Measurements from ENCODE around the gene MEMO1. TPM values are rescaled to one million over a fixed set of nuclear protein-coding genes. Genes with fewer than 3 reads are reported as not detected.
"Not testable (repeated sequence)": the region's sequence is repeated elsewhere in the genome, so short reads cannot be mapped to it uniquely, and the experiment has no call there.

MEMO1 gene
- total RNA-seq, 1 experiment from 2014 or later = 66.0 TPM

DNA sequence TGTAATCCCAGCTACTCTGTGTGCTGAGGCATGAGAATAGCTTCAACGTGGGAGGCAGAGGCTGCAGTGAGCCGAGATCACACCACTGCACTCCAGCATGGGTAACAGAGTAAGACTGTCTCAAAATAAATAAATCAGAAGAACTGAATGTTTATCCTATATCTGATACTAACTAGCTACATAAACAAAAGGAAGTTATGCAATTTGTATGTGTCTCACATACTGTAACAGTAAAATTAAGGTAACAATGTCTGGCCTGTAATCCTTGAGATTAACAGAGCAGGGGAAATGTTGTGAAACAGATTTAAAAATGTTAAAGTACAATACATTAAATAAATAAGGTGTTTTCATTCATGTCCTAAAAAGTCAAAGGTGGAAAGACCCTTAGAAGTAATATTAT, 150.8 kb downstream of the MEMO1 start:
- TF ChIP-seq EZH2 (IDR thresholded peaks at IDR 0.05; ENCODE audit: borderline replicate concordance, low read depth, low read length, poor library complexity, severe bottlenecking) = no peak
- TF ChIP-seq, protein P1, sequence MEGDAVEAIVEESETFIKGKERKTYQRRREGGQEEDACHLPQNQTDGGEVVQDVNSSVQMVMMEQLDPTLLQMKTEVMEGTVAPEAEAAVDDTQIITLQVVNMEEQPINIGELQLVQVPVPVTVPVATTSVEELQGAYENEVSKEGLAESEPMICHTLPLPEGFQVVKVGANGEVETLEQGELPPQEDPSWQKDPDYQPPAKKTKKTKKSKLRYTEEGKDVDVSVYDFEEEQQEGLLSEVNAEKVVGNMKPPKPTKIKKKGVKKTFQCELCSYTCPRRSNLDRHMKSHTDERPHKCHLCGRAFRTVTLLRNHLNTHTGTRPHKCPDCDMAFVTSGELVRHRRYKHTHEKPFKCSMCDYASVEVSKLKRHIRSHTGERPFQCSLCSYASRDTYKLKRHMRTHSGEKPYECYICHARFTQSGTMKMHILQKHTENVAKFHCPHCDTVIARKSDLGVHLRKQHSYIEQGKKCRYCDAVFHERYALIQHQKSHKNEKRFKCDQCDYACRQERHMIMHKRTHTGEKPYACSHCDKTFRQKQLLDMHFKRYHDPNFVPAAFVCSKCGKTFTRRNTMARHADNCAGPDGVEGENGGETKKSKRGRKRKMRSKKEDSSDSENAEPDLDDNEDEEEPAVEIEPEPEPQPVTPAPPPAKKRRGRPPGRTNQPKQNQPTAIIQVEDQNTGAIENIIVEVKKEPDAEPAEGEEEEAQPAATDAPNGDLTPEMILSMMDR (conservative IDR thresholded peaks at IDR 0.05; ENCODE audit: low read depth, low read length) = no peak
- no peak overlapping the region for H3K27ac ChIP-seq (ENCODE audit: low read depth, low read length, poor library complexity, severe bottlenecking)
- no TSS peak for BruUV-seq (replicated peaks)
- H3K27me3 ChIP-seq (replicated peaks; ENCODE audit: insufficient read depth, low read depth, low read length, poor library complexity) = no peaks in the 10 kb centered on the region
- no peak overlapping the region for H3K4me3 ChIP-seq (ENCODE audit: low read depth, low read length, poor library complexity, severe bottlenecking)
- intact Hi-C loops (cut with micrococcal nuclease; ENCODE audit: unreplicated experiment) = no loop called here
- CTCF ChIA-PET = interaction anchor here (0.6 kb wide), 1 partner anchor 1180 kb away, joined by 3 read pairs; no protein-coding TSS in a partner anchor
- DNase-seq (ENCODE audit: low spot score) = no peak
- no peaks in the 10 kb centered on the region for H3K4me1 ChIP-seq (ENCODE audit: insufficient read depth, low read length, poor library complexity, severe bottlenecking)
- H3K9me3 ChIP-seq (ENCODE audit: low read depth, low read length, poor library complexity, severe bottlenecking) = no peaks in the 10 kb centered on the region
- H3K36me3 ChIP-seq (ENCODE audit: insufficient read depth, low read length, poor library complexity, severe bottlenecking) = no peaks in the 10 kb centered on the region
- POLR2A ChIA-PET (ENCODE audit: low non-redundant PET) = no interaction called here

DNA sequence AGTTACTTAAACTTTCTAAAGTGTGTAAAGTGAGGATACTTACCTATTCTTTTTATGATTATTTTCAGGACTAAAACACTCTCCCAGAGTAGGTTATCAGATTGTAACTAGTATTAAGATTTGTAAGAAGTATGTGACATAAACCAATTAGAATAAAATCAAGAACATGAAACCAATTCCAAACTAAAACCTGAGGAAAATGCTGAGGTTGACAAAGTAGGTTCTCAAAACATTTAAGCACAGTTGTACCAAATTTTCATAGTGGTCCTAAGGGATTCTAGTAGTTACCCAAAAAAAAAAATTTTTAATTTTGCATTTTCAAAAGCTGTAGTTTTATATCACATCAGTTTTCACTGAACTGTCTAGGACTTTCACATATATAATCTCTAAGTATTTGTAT, 157.3 kb downstream of the MEMO1 start:
- Histone ChIP-seq H3K27me3 (replicated peaks; ENCODE audit: insufficient read depth, low read depth, low read length, poor library complexity) (no peaks in the 10 kb centered on the region), H3K27ac (ENCODE audit: low read depth, low read length, poor library complexity, severe bottlenecking) (no peak overlapping the region), H3K36me3 (ENCODE audit: insufficient read depth, low read length, poor library complexity, severe bottlenecking) (no peaks in the 10 kb centered on the region), H3K9me3 (ENCODE audit: low read depth, low read length, poor library complexity, severe bottlenecking) (no peaks in the 10 kb centered on the region), H3K4me1 (ENCODE audit: insufficient read depth, low read length, poor library complexity, severe bottlenecking) (no peaks in the 10 kb centered on the region), H3K4me3 (ENCODE audit: low read depth, low read length, poor library complexity, severe bottlenecking) (no peak overlapping the region)
- CTCF ChIA-PET = no interaction called here
- DNase-seq (ENCODE audit: low spot score) = no peak
- TF ChIP-seq, protein P1 (conservative IDR thresholded peaks at IDR 0.05; ENCODE audit: low read depth, low read length) = no peak
- no peak for TF ChIP-seq EZH2 (IDR thresholded peaks at IDR 0.05; ENCODE audit: borderline replicate concordance, low read depth, low read length, poor library complexity, severe bottlenecking)
- no TSS peak for BruUV-seq (replicated peaks)
- POLR2A ChIA-PET (ENCODE audit: low non-redundant PET) = no interaction called here
- intact Hi-C loops (cut with micrococcal nuclease; ENCODE audit: unreplicated experiment) = no loop called here

DNA sequence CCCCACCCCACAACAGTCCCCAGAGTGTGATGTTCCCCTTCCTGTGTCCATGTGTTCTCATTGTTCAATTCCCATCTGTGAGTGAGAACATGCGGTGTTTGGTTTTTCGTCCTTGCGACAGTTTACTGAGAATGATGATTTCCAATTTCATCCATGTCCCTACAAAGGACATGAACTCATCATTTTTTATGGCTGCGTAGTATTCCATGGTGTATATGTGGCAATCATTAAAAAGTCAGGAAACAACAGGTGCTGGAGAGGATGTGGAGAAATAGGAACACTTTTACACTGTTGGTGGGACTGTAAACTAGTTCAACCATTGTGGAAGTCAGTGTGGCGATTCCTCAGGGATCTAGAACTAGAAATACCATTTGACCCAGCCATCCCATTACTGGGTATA, 168.7 kb downstream of the MEMO1 start:
- H3K27ac ChIP-seq (ENCODE audit: low read depth, low read length, poor library complexity, severe bottlenecking); H3K27me3 ChIP-seq (replicated peaks; ENCODE audit: insufficient read depth, low read depth, low read length, poor library complexity); H3K4me1 ChIP-seq (ENCODE audit: insufficient read depth, low read length, poor library complexity, severe bottlenecking); H3K36me3 ChIP-seq (ENCODE audit: insufficient read depth, low read length, poor library complexity, severe bottlenecking); CTCF ChIA-PET; H3K9me3 ChIP-seq (ENCODE audit: low read depth, low read length, poor library complexity, severe bottlenecking); DNase-seq (ENCODE audit: low spot score); POLR2A ChIA-PET (ENCODE audit: low non-redundant PET); H3K4me3 ChIP-seq (ENCODE audit: low read depth, low read length, poor library complexity, severe bottlenecking); BruUV-seq (replicated peaks); intact Hi-C loops (cut with micrococcal nuclease; ENCODE audit: unreplicated experiment): not testable (repeated sequence)

DNA sequence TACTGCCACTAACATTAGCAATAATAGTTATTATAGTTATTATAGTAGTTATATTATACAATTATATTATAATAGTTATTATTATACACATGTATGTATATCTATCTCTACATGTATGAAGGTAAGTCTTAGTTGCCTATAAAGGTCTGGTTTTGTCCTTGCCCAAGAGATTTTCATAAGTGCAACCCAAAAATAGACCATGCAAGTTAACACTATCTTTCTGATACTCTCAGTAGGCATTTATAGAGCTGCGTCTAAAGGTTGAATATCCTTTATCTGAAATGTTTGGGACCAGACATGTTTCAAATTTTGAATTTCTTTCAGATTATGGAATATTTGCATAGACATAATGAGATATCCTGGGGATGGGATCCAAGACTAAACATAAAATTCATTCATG, 175.4 kb downstream of the MEMO1 start:
- no peak for TF ChIP-seq EZH2 (IDR thresholded peaks at IDR 0.05; ENCODE audit: borderline replicate concordance, low read depth, low read length, poor library complexity, severe bottlenecking)
- TF ChIP-seq, protein P1 (conservative IDR thresholded peaks at IDR 0.05; ENCODE audit: low read depth, low read length) = no peak
- Histone ChIP-seq H3K27ac (ENCODE audit: low read depth, low read length, poor library complexity, severe bottlenecking) (no peak overlapping the region), H3K27me3 (replicated peaks; ENCODE audit: insufficient read depth, low read depth, low read length, poor library complexity) (no peaks in the 10 kb centered on the region), H3K4me3 (ENCODE audit: low read depth, low read length, poor library complexity, severe bottlenecking) (no peak overlapping the region), H3K4me1 (ENCODE audit: insufficient read depth, low read length, poor library complexity, severe bottlenecking) (no peaks in the 10 kb centered on the region), H3K9me3 (ENCODE audit: low read depth, low read length, poor library complexity, severe bottlenecking) (no peaks in the 10 kb centered on the region), H3K36me3 (ENCODE audit: insufficient read depth, low read length, poor library complexity, severe bottlenecking) (no peaks in the 10 kb centered on the region)
- ChIA-PET CTCF (no interaction called here), POLR2A (ENCODE audit: low non-redundant PET) (no interaction called here)
- BruUV-seq (replicated peaks) = no TSS peak
- intact Hi-C loops (cut with micrococcal nuclease; ENCODE audit: unreplicated experiment) = loop anchor here (10.0 kb wide), 1 partner anchor 421 kb away; the partner anchor contains the start of gene XDH
- no peak for DNase-seq (ENCODE audit: low spot score)
